Neural cell (in vitro differentiated cells): ENCODE data around the gene DENND5A. TPM values are rescaled to one million over a fixed set of nuclear protein-coding genes. Genes with fewer than 3 reads are reported as not detected.
"Not testable (repeated sequence)": the region's sequence is repeated elsewhere in the genome, so short reads cannot be mapped to it uniquely, and the experiment has no call there.

Source experiments
- H2AFZ ChIP-seq: fragments of 200-600, 300-800 bp; sonication (generic), shearing (Covaris generic); 2 replicates; pipeline ENCODE4 v1.6.0; 2014; ENCODE audit warnings: low read depth, mild to moderate bottlenecking, antibody characterized with exemption, low read length, moderate library complexity
- H3F3A ChIP-seq: fragments of 200-600 bp; shearing (Covaris generic); 2 replicates; pipeline ENCODE4 v1.6.1; 2016; ENCODE audit warnings: mild to moderate bottlenecking, moderate library complexity, mixed read lengths, antibody characterized with exemption, low read length; ENCODE audit not compliant: insufficient read depth, poor library complexity, severe bottlenecking
- H3K27ac ChIP-seq: fragments of 200-600, 300-800 bp; sonication (generic), shearing (Covaris generic); 2 replicates; pipeline ENCODE4 v1.5.1; 2014; ENCODE audit warnings: mild to moderate bottlenecking, low read length, moderate library complexity
- H3K27me3 ChIP-seq: fragments of 300-800, 200-600 bp; sonication (generic), shearing (Covaris generic); 2 replicates; pipeline ENCODE4 v1.6.0; 2014; ENCODE audit warnings: mild to moderate bottlenecking, low read depth, low read length, moderate library complexity; ENCODE audit not compliant: insufficient read depth
- H3K36me3 ChIP-seq: fragments of 300-800, 200-600 bp; sonication (generic), shearing (Covaris generic); 2 replicates; pipeline ENCODE4 v1.5.1; 2014; ENCODE audit warnings: mild to moderate bottlenecking, antibody characterized with exemption, low read length, moderate library complexity; ENCODE audit not compliant: insufficient read depth
- H3K4me2 ChIP-seq: fragments of 300-800, 200-600 bp; sonication (generic), shearing (Covaris generic); 2 replicates; pipeline ENCODE4 v1.6.0; 2014; ENCODE audit warnings: mild to moderate bottlenecking, low read length
- H3K4me3 ChIP-seq: fragments of 300-800, 200-600 bp; sonication (generic), shearing (Covaris generic); 2 replicates; pipeline ENCODE4 v1.5.1; 2014; ENCODE audit warnings: mild to moderate bottlenecking, low read length, moderate library complexity
- H3K79me2 ChIP-seq: fragments of 200-600 bp; shearing (Covaris generic); replicated peaks from 2 replicates; pipeline ENCODE4 v1.6.0; 2014; ENCODE audit warnings: mild to moderate bottlenecking, low read length, moderate library complexity; ENCODE audit not compliant: insufficient read depth
- H3K9ac ChIP-seq: fragments of 300-800, 200-600 bp; sonication (generic), shearing (Covaris generic); 2 replicates; pipeline ENCODE4 v1.6.1; 2016; ENCODE audit warnings: mild to moderate bottlenecking, low read length, mixed read lengths
- H3K9me2 ChIP-seq: fragments of 200-600 bp; shearing (Covaris generic); 2 replicates; pipeline ENCODE4 v1.6.1; 2016; ENCODE audit warnings: mild to moderate bottlenecking, low read length, mixed read lengths; ENCODE audit not compliant: insufficient read depth
- H3K9me3 ChIP-seq: fragments of 200-600, 300-800 bp; sonication (generic), shearing (Covaris generic); 2 replicates; pipeline ENCODE4 v1.6.1; 2016; ENCODE audit warnings: mild to moderate bottlenecking, mixed run types, low read length, moderate library complexity, mixed read lengths
- H4K20me1 ChIP-seq: fragments of 200-600 bp; shearing (Covaris generic); 2 replicates; pipeline ENCODE4 v1.6.1; 2016; ENCODE audit warnings: mild to moderate bottlenecking, mixed run types; ENCODE audit not compliant: insufficient read depth
- CTCF ChIP-seq: fragments of 450-650 bp; IDR thresholded peaks from 2 replicates; pipeline ENCODE4 v1.5.1; 2014; ENCODE audit warnings: antibody characterized with exemption, mild to moderate bottlenecking, moderate library complexity; ENCODE audit not compliant: poor library complexity, severe bottlenecking
- EP300 ChIP-seq: fragments of 450-650 bp; conservative IDR thresholded peaks from 2 replicates; pipeline ENCODE4 v1.6.1; 2014; ENCODE audit warnings: antibody characterized with exemption, mild to moderate bottlenecking, moderate library complexity; ENCODE audit not compliant: poor library complexity, severe bottlenecking
- EZH2 ChIP-seq: fragments of 200-600, 300-800 bp; shearing (Covaris generic), sonication (generic); IDR thresholded peaks from 2 replicates; pipeline ENCODE4 v1.6.1; 2014; ENCODE audit warnings: antibody characterized with exemption, low read length, borderline replicate concordance, mild to moderate bottlenecking; ENCODE audit not compliant: insufficient read depth, poor library complexity, severe bottlenecking
- MXI1 ChIP-seq: fragments of 450-650 bp; conservative IDR thresholded peaks from 2 replicates; pipeline ENCODE4 v1.6.1; 2014; ENCODE audit warnings: antibody characterized with exemption, mild to moderate bottlenecking; ENCODE audit not compliant: poor library complexity, severe bottlenecking
- POLR2AphosphoS5 ChIP-seq: IDR thresholded peaks from 2 replicates; pipeline ENCODE4 v1.6.1; 2012
- RAD21 ChIP-seq: fragments of 450-650 bp; conservative IDR thresholded peaks from 2 replicates; pipeline ENCODE4 v1.6.1; 2014; ENCODE audit warnings: antibody characterized with exemption, mild to moderate bottlenecking, moderate library complexity
- REST ChIP-seq: IDR thresholded peaks from 2 replicates; pipeline ENCODE4 v1.6.1; 2012; ENCODE audit warnings: borderline replicate concordance
- SMC3 ChIP-seq: fragments of 450-650 bp; conservative IDR thresholded peaks from 2 replicates; pipeline ENCODE4 v1.6.1; 2014; ENCODE audit warnings: antibody characterized with exemption, mild to moderate bottlenecking, moderate library complexity; ENCODE audit not compliant: poor library complexity
- TAF1 ChIP-seq: IDR thresholded peaks from 2 replicates; pipeline ENCODE4 v1.6.1; 2012; ENCODE audit warnings: low read depth
- polyA plus RNA-seq: library from polyadenylated mRNA; depleted of rRNA; stranded (reverse); fragments of >200 nt; gene quantifications from 2 replicates; pipeline ENCODE4 v1.2.3, GENCODE V29; 2014

Gene DENND5A
- polyA plus RNA-seq, 1 donor from 2014 or later = 75.6 TPM

GRCh38 chr11:9170450-9170849 lies 94.7 kb downstream of the DENND5A start:
- Histone ChIP-seq H2AFZ (no peak overlapping the region), H3K4me2 (no peak overlapping the region), H4K20me1 (no peaks in the 10 kb centered on the region), H3K36me3 (peaks cover 7% of the 10 kb centered on the region), H3F3A (no peaks in the 10 kb centered on the region), H3K27me3 (no peaks in the 10 kb centered on the region), H3K9me3 (no peaks in the 10 kb centered on the region), H3K27ac (no peak overlapping the region), H3K4me3 (no peak overlapping the region), H3K9me2 (no peaks in the 10 kb centered on the region), H3K9ac (no peak overlapping the region), H3K79me2 (no peaks in the 10 kb centered on the region)
- no peak for TF ChIP-seq TAF1
- no peak for TF ChIP-seq EP300
- no peak for TF ChIP-seq CTCF
- TF ChIP-seq MXI1 = no peak
- TF ChIP-seq POLR2AphosphoS5 = no peak
- TF ChIP-seq REST = no peak
- no peak for TF ChIP-seq RAD21
- TF ChIP-seq SMC3 = no peak
- no peak for TF ChIP-seq EZH2

DNA sequence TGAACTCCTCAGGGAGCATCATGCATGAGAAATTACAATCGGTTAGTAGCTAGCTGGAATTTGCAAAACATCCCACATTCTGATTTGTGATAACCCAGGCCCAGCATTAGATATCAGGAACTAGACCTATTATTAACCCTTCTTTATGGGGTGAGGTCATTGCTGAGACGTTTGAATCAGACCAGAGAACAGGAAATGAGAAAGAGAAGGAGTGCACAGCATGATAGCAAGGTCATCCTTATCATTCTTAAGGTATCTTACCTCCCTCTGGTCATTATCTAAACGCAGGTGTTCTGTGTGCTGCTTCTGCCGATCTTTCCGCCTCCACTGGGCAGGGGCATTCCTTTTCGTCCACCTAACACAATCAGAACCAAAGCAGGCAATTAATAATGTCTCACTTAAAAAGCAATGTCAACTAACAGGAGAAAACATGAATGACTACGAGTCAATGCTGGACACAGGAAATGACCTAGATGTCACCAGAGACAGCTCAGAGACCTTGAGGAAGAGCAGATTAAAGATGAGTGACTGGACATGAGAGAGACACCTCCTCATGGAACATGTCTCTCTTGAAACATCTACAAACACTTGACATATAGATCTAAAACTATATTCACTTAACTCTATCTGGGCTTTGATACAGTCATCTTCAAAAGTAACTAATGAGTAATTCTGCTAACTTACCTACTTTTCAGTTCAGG lies 95.4 kb downstream of the DENND5A start:
- Histone ChIP-seq H4K20me1 (no peaks in the 10 kb centered on the region), H3K9ac (no peak overlapping the region), H3K4me2 (no peak overlapping the region), H3K9me2 (no peaks in the 10 kb centered on the region), H3K79me2 (no peaks in the 10 kb centered on the region), H3F3A (no peaks in the 10 kb centered on the region), H3K36me3 (peaks cover 7% of the 10 kb centered on the region), H3K27ac (no peak overlapping the region), H3K9me3 (no peaks in the 10 kb centered on the region), H2AFZ (no peak overlapping the region), H3K27me3 (no peaks in the 10 kb centered on the region), H3K4me3 (no peak overlapping the region)
- no peak for TF ChIP-seq SMC3
- TF ChIP-seq POLR2AphosphoS5 = no peak

DNA sequence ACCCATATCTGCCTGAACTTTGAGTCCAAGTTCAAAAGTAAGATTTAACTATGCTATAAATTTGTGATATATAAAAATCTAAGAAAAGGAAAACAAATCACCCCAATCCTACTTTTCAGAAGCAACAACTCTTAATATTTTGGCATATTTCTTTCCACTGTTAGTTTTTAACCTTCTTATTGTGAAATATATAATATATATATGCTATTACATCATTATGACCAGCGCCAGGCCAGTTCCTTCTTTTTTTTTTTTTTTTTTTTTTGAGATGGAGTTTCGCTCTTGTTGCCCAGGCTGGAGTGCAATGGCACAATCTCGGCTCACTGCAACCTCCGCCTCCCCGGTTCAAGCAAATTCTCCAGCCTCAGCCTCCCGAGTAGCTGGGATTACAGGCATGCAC lies 103.2 kb downstream of the DENND5A start:
- H3K36me3 ChIP-seq, H3K4me3 ChIP-seq, H3K79me2 ChIP-seq, H4K20me1 ChIP-seq, H2AFZ ChIP-seq, H3K9me2 ChIP-seq, H3K9me3 ChIP-seq, H3K27ac ChIP-seq, H3K4me2 ChIP-seq, H3K27me3 ChIP-seq, H3F3A ChIP-seq, H3K9ac ChIP-seq: not testable (repeated sequence)
